ENCODE data around the gene IGFN1.

DNA sequence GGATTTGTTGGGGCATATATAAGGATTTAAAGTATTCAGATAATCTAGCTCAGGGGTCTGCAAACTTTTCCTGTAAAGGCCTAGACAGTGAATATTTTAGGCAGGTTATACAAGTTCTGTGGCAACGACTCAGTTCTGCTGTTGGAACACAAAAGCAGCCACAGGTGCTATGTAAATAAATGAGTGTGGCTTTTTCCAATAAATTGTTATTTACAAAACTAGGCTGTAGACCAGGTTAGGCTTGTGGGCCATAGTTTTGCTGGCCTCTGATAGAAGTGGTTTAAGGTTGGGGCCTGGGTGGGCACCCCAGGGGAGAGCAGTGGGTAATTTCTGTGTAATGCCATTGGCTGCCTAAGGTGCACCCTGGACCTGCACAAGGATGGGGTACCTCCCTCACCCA, 16.9 kb upstream of the IGFN1 start:
- TF ChIP-seq, protein P1, sequence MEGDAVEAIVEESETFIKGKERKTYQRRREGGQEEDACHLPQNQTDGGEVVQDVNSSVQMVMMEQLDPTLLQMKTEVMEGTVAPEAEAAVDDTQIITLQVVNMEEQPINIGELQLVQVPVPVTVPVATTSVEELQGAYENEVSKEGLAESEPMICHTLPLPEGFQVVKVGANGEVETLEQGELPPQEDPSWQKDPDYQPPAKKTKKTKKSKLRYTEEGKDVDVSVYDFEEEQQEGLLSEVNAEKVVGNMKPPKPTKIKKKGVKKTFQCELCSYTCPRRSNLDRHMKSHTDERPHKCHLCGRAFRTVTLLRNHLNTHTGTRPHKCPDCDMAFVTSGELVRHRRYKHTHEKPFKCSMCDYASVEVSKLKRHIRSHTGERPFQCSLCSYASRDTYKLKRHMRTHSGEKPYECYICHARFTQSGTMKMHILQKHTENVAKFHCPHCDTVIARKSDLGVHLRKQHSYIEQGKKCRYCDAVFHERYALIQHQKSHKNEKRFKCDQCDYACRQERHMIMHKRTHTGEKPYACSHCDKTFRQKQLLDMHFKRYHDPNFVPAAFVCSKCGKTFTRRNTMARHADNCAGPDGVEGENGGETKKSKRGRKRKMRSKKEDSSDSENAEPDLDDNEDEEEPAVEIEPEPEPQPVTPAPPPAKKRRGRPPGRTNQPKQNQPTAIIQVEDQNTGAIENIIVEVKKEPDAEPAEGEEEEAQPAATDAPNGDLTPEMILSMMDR (IDR thresholded peaks at IDR 0.05; ENCODE audit: insufficient read depth, low read length, poor library complexity, severe bottlenecking), result no peak
- no peak for TF ChIP-seq EZH2phosphoT487 (conservative IDR thresholded peaks at IDR 0.05; ENCODE audit: low read length)
